Subcutaneous adipose tissue (tissue), 4 donors: Measurements from ENCODE around the gene FAM186B. TPM values are rescaled to one million over a fixed set of nuclear protein-coding genes. Genes with fewer than 3 reads are reported as not detected.

Experiments used
- small RNA-seq: library from RNA; depleted of rRNA; stranded (forward); fragments of <200 nt; gene quantifications from one replicate; pipeline ENCODE3, GENCODE V24; 2016
- total RNA-seq, 4 donors: library from RNA; depleted of rRNA; stranded (reverse); fragments of >200 nt; gene quantifications; one replicate each; pipeline ENCODE4 v1.1.0, GENCODE V29; 2016
- TF ChIP-seq, protein P1 (sequence below): fragments of 450-650 bp; IDR thresholded peaks from one replicate; pipeline ENCODE4 v1.5.1; 2016; ENCODE audit warnings: low read depth, mild to moderate bottlenecking, control low read depth, antibody characterized with exemption, moderate library complexity

The FAM186B gene
- total RNA-seq, 4 donors from 2014 or later, result 0.17 to 0.66 (median 0.53) TPM

DNA sequence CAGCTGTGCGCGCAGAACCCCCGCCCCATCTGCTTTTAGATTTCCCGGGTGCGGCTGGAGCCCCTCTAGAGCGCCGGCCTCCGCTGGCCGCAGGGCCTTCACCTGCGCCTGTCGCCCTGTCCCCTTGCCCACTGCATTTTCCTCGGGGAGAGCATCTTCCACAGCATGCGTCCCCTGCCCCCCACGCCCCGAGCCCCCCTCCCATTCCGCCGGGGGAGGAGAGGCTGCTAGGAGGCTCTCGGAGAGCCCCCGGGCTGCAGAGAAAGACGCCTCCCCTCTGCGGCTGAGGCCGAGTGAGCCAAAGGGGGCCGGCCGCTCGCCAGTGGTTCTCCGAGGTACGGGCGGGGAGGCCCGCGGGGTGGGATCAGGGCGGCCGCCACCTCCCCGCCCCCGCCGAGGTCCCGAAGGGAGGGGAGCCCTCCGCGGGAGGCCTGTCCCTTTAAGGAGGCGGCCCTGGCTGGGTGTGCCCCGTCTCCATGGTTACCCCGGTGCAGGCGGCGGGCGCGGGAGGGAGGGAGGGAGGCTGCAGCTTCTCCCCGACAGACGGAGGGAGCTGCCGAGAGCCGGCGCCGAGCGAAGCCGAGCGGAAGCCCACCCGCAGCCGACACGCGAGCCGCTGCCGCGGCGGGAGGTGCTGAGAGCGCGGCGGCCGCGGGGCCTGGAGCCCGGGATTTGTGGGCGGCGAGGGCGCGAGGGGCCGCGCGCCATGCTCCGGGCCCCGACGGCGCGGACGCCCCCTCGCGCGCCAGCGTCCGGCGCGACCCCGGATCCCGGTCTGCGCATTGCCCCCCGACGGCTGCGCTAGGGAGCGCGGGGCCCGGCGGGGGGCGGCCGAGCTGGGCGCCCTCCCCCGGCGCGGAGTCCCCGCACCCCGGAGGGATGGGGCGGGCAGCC is 66.7 kb downstream of the FAM186B start, which contains the start of gene KCNH3:
Gene KCNH3, plus strand, starts transcription at position 521 of the 894 bp plus-strand sequence. CDS start 387 bp downstream, outside the sequence.
- TF ChIP-seq, protein P1, sequence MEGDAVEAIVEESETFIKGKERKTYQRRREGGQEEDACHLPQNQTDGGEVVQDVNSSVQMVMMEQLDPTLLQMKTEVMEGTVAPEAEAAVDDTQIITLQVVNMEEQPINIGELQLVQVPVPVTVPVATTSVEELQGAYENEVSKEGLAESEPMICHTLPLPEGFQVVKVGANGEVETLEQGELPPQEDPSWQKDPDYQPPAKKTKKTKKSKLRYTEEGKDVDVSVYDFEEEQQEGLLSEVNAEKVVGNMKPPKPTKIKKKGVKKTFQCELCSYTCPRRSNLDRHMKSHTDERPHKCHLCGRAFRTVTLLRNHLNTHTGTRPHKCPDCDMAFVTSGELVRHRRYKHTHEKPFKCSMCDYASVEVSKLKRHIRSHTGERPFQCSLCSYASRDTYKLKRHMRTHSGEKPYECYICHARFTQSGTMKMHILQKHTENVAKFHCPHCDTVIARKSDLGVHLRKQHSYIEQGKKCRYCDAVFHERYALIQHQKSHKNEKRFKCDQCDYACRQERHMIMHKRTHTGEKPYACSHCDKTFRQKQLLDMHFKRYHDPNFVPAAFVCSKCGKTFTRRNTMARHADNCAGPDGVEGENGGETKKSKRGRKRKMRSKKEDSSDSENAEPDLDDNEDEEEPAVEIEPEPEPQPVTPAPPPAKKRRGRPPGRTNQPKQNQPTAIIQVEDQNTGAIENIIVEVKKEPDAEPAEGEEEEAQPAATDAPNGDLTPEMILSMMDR, result no peak

DNA sequence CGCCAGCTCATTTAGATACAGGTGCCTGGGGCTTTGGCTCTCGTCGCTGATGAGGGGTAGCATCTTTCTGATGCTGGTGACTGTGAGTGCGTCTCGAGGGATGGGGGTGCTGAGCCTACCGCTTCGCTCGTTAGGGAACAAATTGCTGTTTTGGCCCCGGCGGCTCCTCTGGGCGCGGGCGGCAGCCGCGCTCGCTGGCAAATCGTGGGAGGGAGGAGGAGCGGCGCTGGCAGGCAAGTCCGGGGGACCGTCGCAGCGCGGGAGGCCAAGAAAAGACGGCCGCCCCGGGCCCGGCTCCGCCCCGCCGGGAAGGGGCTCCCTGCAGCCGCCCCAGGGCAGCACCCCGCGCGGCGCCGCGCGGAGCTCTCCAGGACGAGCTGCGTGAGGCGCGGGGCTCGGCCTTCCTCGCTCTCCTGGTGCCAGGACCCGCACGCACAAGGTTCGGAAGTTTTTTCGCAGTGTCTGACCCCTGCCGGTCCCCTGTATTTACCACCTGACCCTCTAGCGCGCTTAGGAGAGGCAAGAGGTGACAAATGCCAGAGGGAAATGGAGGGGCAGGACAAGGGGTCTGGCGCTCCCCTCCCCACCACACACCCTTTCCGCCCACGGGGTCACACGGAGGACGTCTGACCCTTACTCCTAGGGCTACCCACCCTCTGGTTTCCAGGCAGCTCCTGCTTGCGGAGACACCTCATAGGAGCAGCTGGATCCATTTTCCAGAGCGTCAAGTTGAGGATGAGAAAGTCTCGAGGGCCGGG is 67.5 kb downstream of the FAM186B start:
- TF ChIP-seq, protein P1, result no peak

Small RNA genes lying within 50 kb of the gene (small RNA-seq; reads per million reads assigned to genes)
- gene HIGD1AP9 (not detected), gene POLR2KP1 (not detected), gene RNU6-834P (not detected)

Other genes starting within 250 kb of the FAM186B start
- gene SPATS2, start 238.2 kb downstream of the FAM186B start, total RNA-seq, result 10 to 100 TPM; 10.1 to 19.5 (median 12.3) TPM
- gene KCNH3, start 66.6 kb downstream of the FAM186B start, total RNA-seq, result not detected
- 10 to 100 TPM; 28.7 to 36.1 (median 32.5) TPM for gene MCRS1, start 37.5 kb downstream of the FAM186B start, total RNA-seq
- 10 to 100 TPM in 1 of 4 donors, 1 to 10 TPM in 3; 3.4 to 10.1 (median 6.7) TPM for gene PRPF40B, start 17.9 kb upstream of the FAM186B start, total RNA-seq
- gene FMNL3, start 101.8 kb upstream of the FAM186B start, total RNA-seq, result 10 to 100 TPM in 2 of 4 donors, 1 to 10 TPM in 2; 8.2 to 19.6 (median 14.0) TPM
- 100 to 1,000 TPM; 263 to 522 (median 375) TPM for gene TMBIM6, start 135.9 kb upstream of the FAM186B start, total RNA-seq
- gene NCKAP5L, start 222.8 kb upstream of the FAM186B start, total RNA-seq, result 10 to 100 TPM in 3 of 4 donors, 1 to 10 TPM in 1; 9.1 to 23.9 (median 13.0) TPM
- 1 to 10 TPM; 1.9 to 3.4 (median 2.7) TPM for gene BCDIN3D, start 237.5 kb upstream of the FAM186B start, total RNA-seq